SK-N-SH treated with all-trans-retinoic acid at 6 μM for 48 hours (cell line): ENCODE measurements around the gene NUP210L.
A peak's percentile ranks its signal among the peaks of the same experiment; 100 is the strongest.
"Not testable (repeated sequence)": the region's sequence is repeated elsewhere in the genome, so short reads cannot be mapped to it uniquely, and the experiment has no call there.

Source experiments
- ATAC-seq: fragments of 200-7000 bp; cut with Tn5 transposase; 3 replicates; pipeline ENCODE4 v1.9.1; 2020; ENCODE audit warnings: mild to moderate bottlenecking, moderate library complexity
- ARNTL ChIP-seq: fragments of 450-650 bp; formaldehyde crosslinking; IDR thresholded peaks from 2 replicates; pipeline ENCODE4 v1.5.0; 2020; ENCODE audit warnings: low read depth, mild to moderate bottlenecking, moderate library complexity, borderline replicate concordance
- BACH2 ChIP-seq: fragments of 250-450 bp; sonication (Bioruptor Pico); IDR thresholded peaks from 2 replicates; pipeline ENCODE4 v1.9.0; 2021; ENCODE audit warnings: mild to moderate bottlenecking, borderline replicate concordance
- CREB5 ChIP-seq: fragments of 250-450 bp; sonication (Bioruptor Pico); IDR thresholded peaks from 2 replicates; pipeline ENCODE4 v1.5.1; 2020; ENCODE audit warnings: low read depth, mild to moderate bottlenecking, moderate library complexity
- CSRNP3 ChIP-seq: fragments of 250-450 bp; sonication (Bioruptor Pico); IDR thresholded peaks from 2 replicates; pipeline ENCODE4 v1.5.1; 2021; ENCODE audit warnings: mild to moderate bottlenecking, moderate library complexity
- GLIS3 ChIP-seq: fragments of 250-450 bp; sonication (Bioruptor Pico); IDR thresholded peaks from 2 replicates; pipeline ENCODE4 v1.5.0; 2020; ENCODE audit warnings: mild to moderate bottlenecking, moderate library complexity
- ISL1 ChIP-seq: fragments of 250-450 bp; sonication (Bioruptor Pico); IDR thresholded peaks from 2 replicates; pipeline ENCODE4 v2.1.2; 2022; ENCODE audit warnings: mild to moderate bottlenecking, moderate library complexity
- OSR1 ChIP-seq: fragments of 250-450 bp; sonication (Bioruptor Pico); IDR thresholded peaks from 2 replicates; pipeline ENCODE4 v1.8.0; 2022; ENCODE audit warnings: moderate library complexity, mild to moderate bottlenecking, inconsistent platforms
- PATZ1 ChIP-seq: fragments of 250-450 bp; sonication (Bioruptor Pico); IDR thresholded peaks from 2 replicates; pipeline ENCODE4 v1.8.0; 2020; ENCODE audit warnings: mild to moderate bottlenecking, moderate library complexity, borderline replicate concordance
- POU6F1 ChIP-seq: fragments of 250-450 bp; sonication (Bioruptor Pico); IDR thresholded peaks from 2 replicates; pipeline ENCODE4 v1.8.0; 2021; ENCODE audit warnings: low read depth, mild to moderate bottlenecking, moderate library complexity, borderline replicate concordance
- RARB ChIP-seq: fragments of 250-450 bp; sonication (Bioruptor Pico); IDR thresholded peaks from 2 replicates; pipeline ENCODE4 v1.8.0; 2021; ENCODE audit warnings: mild to moderate bottlenecking, moderate library complexity
- SNAI2 ChIP-seq: fragments of 250-450 bp; sonication (Bioruptor Pico); IDR thresholded peaks from 2 replicates; pipeline ENCODE4 v1.5.0; 2020; ENCODE audit warnings: mild to moderate bottlenecking, moderate library complexity
- TCF4 ChIP-seq: fragments of 250-450 bp; sonication (Bioruptor Pico); IDR thresholded peaks from 2 replicates; pipeline ENCODE4 v1.8.0; 2021; ENCODE audit warnings: mild to moderate bottlenecking, moderate library complexity, borderline replicate concordance
- TOX ChIP-seq: fragments of 250-450 bp; sonication (Bioruptor Pico); IDR thresholded peaks from 2 replicates; pipeline ENCODE4 v1.8.0; 2021; ENCODE audit warnings: mild to moderate bottlenecking, moderate library complexity, borderline replicate concordance
- TSHZ2 ChIP-seq: fragments of 250-450 bp; sonication (Bioruptor Pico); IDR thresholded peaks from 2 replicates; pipeline ENCODE4 v1.5.0; 2020; ENCODE audit warnings: mild to moderate bottlenecking, moderate library complexity
- ZC3H10 ChIP-seq: fragments of 250-450 bp; sonication (Bioruptor Pico); IDR thresholded peaks from 2 replicates; pipeline ENCODE4 v1.5.1; 2021; ENCODE audit warnings: mild to moderate bottlenecking, moderate library complexity
- ZFP30 ChIP-seq: fragments of 450-650 bp; formaldehyde crosslinking; IDR thresholded peaks from 2 replicates; pipeline ENCODE4 v1.5.0; 2022; ENCODE audit warnings: mild to moderate bottlenecking, moderate library complexity
- ZNF8 ChIP-seq: fragments of 450-650 bp; formaldehyde crosslinking; IDR thresholded peaks from 2 replicates; pipeline ENCODE4 v1.5.0; 2020; ENCODE audit warnings: mild to moderate bottlenecking, moderate library complexity

The NUP210L gene

GRCh38 chr1:154104433-154105082 lies 50.3 kb downstream of the NUP210L start:
- ATAC-seq: peak; percentile 41; the same call in 2 of the 3 replicates
- TF ChIP-seq ISL1 (CRISPR knock-in tag) (no peak), PATZ1 (CRISPR knock-in tag) (no peak), CSRNP3 (CRISPR knock-in tag) (no peak), TOX (CRISPR knock-in tag) (no peak), TCF4 (CRISPR knock-in tag) (no peak), ZC3H10 (CRISPR knock-in tag) (no peak), BACH2 (CRISPR knock-in tag) (no peak)

- not testable (repeated sequence) for ATAC-seq
Measured at GRCh38 chr1:154100141-154100540, 54.7 kb downstream of the NUP210L start.

- TF ChIP-seq TSHZ2 (CRISPR knock-in tag) (no peak), ARNTL (no peak), ZC3H10 (CRISPR knock-in tag) (no peak), RARB (CRISPR knock-in tag) (no peak), GLIS3 (CRISPR knock-in tag) (no peak), POU6F1 (CRISPR knock-in tag) (no peak), ZFP30 (CRISPR knock-in tag) (no peak), ZNF8 (CRISPR knock-in tag) (no peak), OSR1 (CRISPR knock-in tag) (no peak), TCF4 (CRISPR knock-in tag) (no peak)
- TF ChIP-seq, all 23 proteins: peak for 0
- no peak for ATAC-seq
Measured at GRCh38 chr1:154097873-154098272, 57.0 kb downstream of the NUP210L start.

- TF ChIP-seq SNAI2 (CRISPR knock-in tag) (no peak), RARB (CRISPR knock-in tag) (no peak), ISL1 (CRISPR knock-in tag) (no peak), ZFP30 (CRISPR knock-in tag) (no peak), BACH2 (CRISPR knock-in tag) (no peak)
- ATAC-seq: no peak
Measured at GRCh38 chr1:154095456-154096060, 59.3 kb downstream of the NUP210L start.

GRCh38 chr1:154094411-154094810 lies 60.5 kb downstream of the NUP210L start:
- ATAC-seq: no peak
- no peak for TF ChIP-seq CREB5 (CRISPR knock-in tag)
- TF ChIP-seq, all 23 proteins: peak for 0
